GM23338 (cell line): Measurements from ENCODE around the gene ZNF638. TPM values are rescaled to one million over a fixed set of nuclear protein-coding genes. Genes with fewer than 3 reads are reported as not detected.

Experiments used
- ATAC-seq: fragments of 200-7000 bp; cut with Tn5 transposase; 3 replicates; pipeline ENCODE4 v1.9.1; 2020
- DNase-seq: peaks from one replicate; pipeline ENCODE4 v3.0.0-alpha.2; 2015; ENCODE audit warnings: low spot score
- H2AFZ ChIP-seq: fragments of 200-600 bp; sonication (generic); 2 replicates; pipeline ENCODE4 v1.8.0; 2016; ENCODE audit warnings: antibody characterized with exemption, mild to moderate bottlenecking, moderate library complexity
- H3F3A ChIP-seq: fragments of 200-600 bp; sonication (generic); replicated peaks from 2 replicates; pipeline ENCODE4 v1.8.0; 2017; ENCODE audit warnings: antibody characterized with exemption, mixed run types, low read depth
- H3K27ac ChIP-seq: fragments of 200-600 bp; sonication (generic); 2 replicates; pipeline ENCODE4 v1.6.1; 2016; ENCODE audit warnings: low read depth
- H3K27me3 ChIP-seq: fragments of 200-600 bp; sonication (generic); 2 replicates; pipeline ENCODE4 v1.8.0; 2016; ENCODE audit warnings: mild to moderate bottlenecking, mixed run types, moderate library complexity; ENCODE audit not compliant: insufficient read depth
- H3K36me3 ChIP-seq: fragments of 200-600 bp; sonication (generic); 2 replicates; pipeline ENCODE4 v1.8.0; 2016; ENCODE audit warnings: mild to moderate bottlenecking; ENCODE audit not compliant: insufficient read depth
- H3K4me1 ChIP-seq: fragments of 200-600 bp; sonication (generic); 2 replicates; pipeline ENCODE4 v1.8.0; 2016; ENCODE audit warnings: mild to moderate bottlenecking, moderate library complexity; ENCODE audit not compliant: insufficient read depth
- H3K4me2 ChIP-seq: fragments of 200-600 bp; sonication (generic); 2 replicates; pipeline ENCODE4 v1.7.1; 2017; ENCODE audit warnings: mixed run types
- H3K4me3 ChIP-seq: fragments of 200-600 bp; sonication (generic); 2 replicates; pipeline ENCODE4 v1.6.1; 2016; ENCODE audit warnings: mixed run types
- H3K79me2 ChIP-seq: fragments of 200-600 bp; sonication (generic); replicated peaks from 2 replicates; pipeline ENCODE4 v1.8.0; 2017; ENCODE audit warnings: mild to moderate bottlenecking; ENCODE audit not compliant: insufficient read depth
- H3K9me2 ChIP-seq: fragments of 200-600 bp; sonication (generic); 2 replicates; pipeline ENCODE4 v1.8.0; 2017; ENCODE audit not compliant: insufficient read depth
- H4K20me1 ChIP-seq: fragments of 200-600 bp; sonication (generic); replicated peaks from 2 replicates; pipeline ENCODE4 v1.8.0; 2017; ENCODE audit warnings: mild to moderate bottlenecking; ENCODE audit not compliant: insufficient read depth
- H3K27ac Mint-ChIP-seq: 2 replicates; pipeline ENCODE4 v1.8.0; 2020; ENCODE audit warnings: inconsistent platforms, mild to moderate bottlenecking, moderate library complexity, mixed read lengths
- H3K27me3 Mint-ChIP-seq: 3 replicates; pipeline ENCODE4 v1.8.0; 2022; ENCODE audit warnings: low read depth, mild to moderate bottlenecking, moderate library complexity, mixed read lengths, inconsistent platforms; ENCODE audit not compliant: insufficient read depth, poor library complexity
- H3K36me3 Mint-ChIP-seq: 3 replicates; pipeline ENCODE4 v1.8.0; 2021; ENCODE audit warnings: low read depth, mild to moderate bottlenecking, inconsistent platforms, moderate library complexity, mixed read lengths
- H3K4me1 Mint-ChIP-seq: 3 replicates; pipeline ENCODE4 v1.8.0; 2020; ENCODE audit warnings: mild to moderate bottlenecking, inconsistent platforms, mixed read lengths
- H3K4me3 Mint-ChIP-seq: 3 replicates; pipeline ENCODE4 v1.8.0; 2021; ENCODE audit warnings: moderate library complexity, mild to moderate bottlenecking, inconsistent platforms, mixed read lengths
- H3K9me3 Mint-ChIP-seq: 3 replicates; pipeline ENCODE4 v1.8.0; 2020; ENCODE audit warnings: moderate library complexity, mild to moderate bottlenecking, inconsistent platforms, mixed read lengths
- CREB1 ChIP-seq: fragments of 250-450 bp; sonication (Bioruptor Pico); IDR thresholded peaks from 2 replicates; pipeline ENCODE4 v1.5.0; 2020; ENCODE audit warnings: low read depth, mild to moderate bottlenecking, moderate library complexity
- CTCF ChIP-seq, 2 experiments: fragments of 200-600 bp in 1 of 2; sonication (generic) in 1 of 2; conservative IDR thresholded peaks; 2 replicates each; pipeline versions ENCODE4 v1.5.1 to v1.6.1; 2016 to 2017; ENCODE audit warnings: antibody characterized with exemption in 2 of 2, low read depth in 2 of 2, mild to moderate bottlenecking in 2 of 2, moderate library complexity in 1 of 2
- ETS1 ChIP-seq: IDR thresholded peaks from 2 replicates; pipeline ENCODE4 v1.6.1; 2016; ENCODE audit warnings: antibody characterized with exemption
- EZH2 ChIP-seq: fragments of 200-600 bp; sonication (generic); IDR thresholded peaks from one replicate; pipeline ENCODE4 v1.8.0; 2017; ENCODE audit warnings: antibody characterized with exemption, mild to moderate bottlenecking, low read depth; ENCODE audit not compliant: unreplicated experiment
- EZH2phosphoT487 ChIP-seq: fragments of 200-600 bp; sonication (generic); IDR thresholded peaks from one replicate; pipeline ENCODE4 v1.8.1; 2018; ENCODE audit warnings: antibody characterized with exemption; ENCODE audit not compliant: unreplicated experiment
- JUNB ChIP-seq: IDR thresholded peaks from one replicate; pipeline ENCODE4 v1.6.1; 2016; ENCODE audit warnings: antibody characterized with exemption; ENCODE audit not compliant: unreplicated experiment
- NANOG ChIP-seq: IDR thresholded peaks from 2 replicates; pipeline ENCODE4 v1.6.1; 2016; ENCODE audit warnings: antibody characterized with exemption, borderline replicate concordance
- POLR2AphosphoS5 ChIP-seq: IDR thresholded peaks from 2 replicates; pipeline ENCODE4 v1.6.1; 2016; ENCODE audit warnings: antibody characterized with exemption, low read depth
- REST ChIP-seq: IDR thresholded peaks from one replicate; pipeline ENCODE4 v1.6.1; 2018; ENCODE audit warnings: antibody characterized with exemption; ENCODE audit not compliant: unreplicated experiment
- STAT1 ChIP-seq: IDR thresholded peaks from one replicate; pipeline ENCODE4 v1.6.1; 2016; ENCODE audit warnings: antibody characterized with exemption; ENCODE audit not compliant: unreplicated experiment
- ZNF114 ChIP-seq: fragments of 250-450 bp; sonication (Bioruptor Pico); IDR thresholded peaks from 2 replicates; pipeline ENCODE4 v1.5.0; 2020; ENCODE audit warnings: mild to moderate bottlenecking, moderate library complexity
- ZNF331 ChIP-seq: fragments of 250-450 bp; sonication (Bioruptor Pico); IDR thresholded peaks from 2 replicates; pipeline ENCODE4 v1.5.0; 2020; ENCODE audit warnings: low read depth, mild to moderate bottlenecking, moderate library complexity
- ZNF462 ChIP-seq: fragments of 250-450 bp; sonication (Bioruptor Pico); IDR thresholded peaks from 2 replicates; pipeline ENCODE4 v1.5.0; 2020; ENCODE audit warnings: mild to moderate bottlenecking, moderate library complexity
- polyA plus RNA-seq: library from polyadenylated mRNA; unstranded; fragments of >200 nt; fragmentation: Nextera tagmentation; extraction: Ambion mirVana; gene quantifications from 2 replicates; pipeline ENCODE4 v1.2.1, GENCODE V29; 2016
- total RNA-seq: library from RNA; depleted of rRNA; stranded (reverse); fragments of >200 nt; shearing (Covaris generic); gene quantifications from 2 replicates; pipeline ENCODE4 v1.2.3, GENCODE V29; 2014

The ZNF638 gene
- total and polyA plus RNA-seq, 2 experiments from 2014 or later, result 185 to 190 TPM

GRCh38 chr2:71361631-71362030 lies 30.0 kb downstream of the ZNF638 start:
- H3K4me3 Mint-ChIP-seq, result no peak overlapping the region
- no peak for TF ChIP-seq ZNF331 (CRISPR knock-in tag)
- no peak for TF ChIP-seq NANOG
- TF ChIP-seq CREB1 (CRISPR knock-in tag), result no peak
- TF ChIP-seq POLR2AphosphoS5, result no peak
- no peak for TF ChIP-seq ZNF462 (CRISPR knock-in tag)
- no peak for TF ChIP-seq ZNF114 (CRISPR knock-in tag)
- no peak for TF ChIP-seq EZH2
- no peak for TF ChIP-seq ETS1
- no peak for TF ChIP-seq STAT1
- no peak for TF ChIP-seq REST
- TF ChIP-seq EZH2phosphoT487, result no peak
- TF ChIP-seq CTCF (conservative IDR thresholded peaks at IDR 0.05; ENCODE audit: low read depth in 2 of 2), result no peak
- TF ChIP-seq JUNB, result no peak
- peaks cover 60% of the 10 kb centered on the region for H3K36me3 Mint-ChIP-seq
- no peaks in the 10 kb centered on the region for H3K4me1 Mint-ChIP-seq
- H3K9me2 ChIP-seq, result no peaks in the 10 kb centered on the region
- no peaks in the 10 kb centered on the region for H3K27me3 Mint-ChIP-seq
- H4K20me1 ChIP-seq, result peaks cover 41% of the 10 kb centered on the region
- peaks cover 22% of the 10 kb centered on the region for H3K36me3 ChIP-seq
- H3K4me1 ChIP-seq, result no peaks in the 10 kb centered on the region
- no peaks in the 10 kb centered on the region for H3K27me3 ChIP-seq
- H3K4me2 ChIP-seq, result no peak overlapping the region
- ATAC-seq (no peak), DNase-seq (no peak)
- no peak overlapping the region for H2AFZ ChIP-seq
- H3F3A ChIP-seq, result no peaks in the 10 kb centered on the region
- peaks cover 58% of the 10 kb centered on the region for H3K79me2 ChIP-seq
- no peak overlapping the region for H3K4me3 ChIP-seq
- H3K9me3 Mint-ChIP-seq, result no peaks in the 10 kb centered on the region
- no peak overlapping the region for H3K27ac Mint-ChIP-seq
- H3K27ac ChIP-seq, result no peak overlapping the region
